Measurements from ENCODE around the gene SSBP4.

SSBP4 gene

DNA sequence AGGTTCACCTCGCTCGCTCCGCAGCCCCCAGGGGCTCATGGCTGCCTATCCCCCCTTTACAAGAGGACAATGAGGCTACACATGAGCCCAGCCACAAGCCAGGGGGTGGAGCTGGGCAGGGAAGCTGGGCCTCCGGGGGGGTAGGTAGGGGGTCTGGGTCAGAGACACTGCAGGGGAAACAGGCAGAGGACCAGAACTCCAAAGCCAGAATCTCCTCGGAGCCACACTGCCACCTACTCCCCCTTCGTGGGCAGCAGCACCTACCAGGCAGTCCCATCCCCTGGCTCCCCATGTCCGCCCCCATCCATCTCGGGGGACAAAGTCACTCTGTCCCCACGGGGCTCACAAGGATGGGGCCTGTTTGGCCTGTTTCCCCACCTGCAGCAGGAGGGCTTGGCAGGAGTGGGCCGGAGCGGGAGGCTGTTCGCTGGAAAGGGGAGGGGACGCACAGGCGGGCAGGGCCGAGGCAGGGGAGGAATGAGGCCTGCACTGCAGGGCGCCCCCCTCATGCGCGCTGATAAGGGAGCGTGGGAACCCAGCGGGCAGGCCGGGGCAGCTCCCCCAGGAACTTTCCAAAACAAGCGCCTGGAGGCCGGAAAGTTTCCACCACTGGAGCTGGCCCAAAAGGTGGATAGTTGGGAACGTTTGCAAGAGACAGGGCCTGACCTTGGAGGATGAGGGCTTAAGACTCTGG is 19.3 kb downstream of the SSBP4 start (continued):
- TF ChIP-seq, protein P1, sequence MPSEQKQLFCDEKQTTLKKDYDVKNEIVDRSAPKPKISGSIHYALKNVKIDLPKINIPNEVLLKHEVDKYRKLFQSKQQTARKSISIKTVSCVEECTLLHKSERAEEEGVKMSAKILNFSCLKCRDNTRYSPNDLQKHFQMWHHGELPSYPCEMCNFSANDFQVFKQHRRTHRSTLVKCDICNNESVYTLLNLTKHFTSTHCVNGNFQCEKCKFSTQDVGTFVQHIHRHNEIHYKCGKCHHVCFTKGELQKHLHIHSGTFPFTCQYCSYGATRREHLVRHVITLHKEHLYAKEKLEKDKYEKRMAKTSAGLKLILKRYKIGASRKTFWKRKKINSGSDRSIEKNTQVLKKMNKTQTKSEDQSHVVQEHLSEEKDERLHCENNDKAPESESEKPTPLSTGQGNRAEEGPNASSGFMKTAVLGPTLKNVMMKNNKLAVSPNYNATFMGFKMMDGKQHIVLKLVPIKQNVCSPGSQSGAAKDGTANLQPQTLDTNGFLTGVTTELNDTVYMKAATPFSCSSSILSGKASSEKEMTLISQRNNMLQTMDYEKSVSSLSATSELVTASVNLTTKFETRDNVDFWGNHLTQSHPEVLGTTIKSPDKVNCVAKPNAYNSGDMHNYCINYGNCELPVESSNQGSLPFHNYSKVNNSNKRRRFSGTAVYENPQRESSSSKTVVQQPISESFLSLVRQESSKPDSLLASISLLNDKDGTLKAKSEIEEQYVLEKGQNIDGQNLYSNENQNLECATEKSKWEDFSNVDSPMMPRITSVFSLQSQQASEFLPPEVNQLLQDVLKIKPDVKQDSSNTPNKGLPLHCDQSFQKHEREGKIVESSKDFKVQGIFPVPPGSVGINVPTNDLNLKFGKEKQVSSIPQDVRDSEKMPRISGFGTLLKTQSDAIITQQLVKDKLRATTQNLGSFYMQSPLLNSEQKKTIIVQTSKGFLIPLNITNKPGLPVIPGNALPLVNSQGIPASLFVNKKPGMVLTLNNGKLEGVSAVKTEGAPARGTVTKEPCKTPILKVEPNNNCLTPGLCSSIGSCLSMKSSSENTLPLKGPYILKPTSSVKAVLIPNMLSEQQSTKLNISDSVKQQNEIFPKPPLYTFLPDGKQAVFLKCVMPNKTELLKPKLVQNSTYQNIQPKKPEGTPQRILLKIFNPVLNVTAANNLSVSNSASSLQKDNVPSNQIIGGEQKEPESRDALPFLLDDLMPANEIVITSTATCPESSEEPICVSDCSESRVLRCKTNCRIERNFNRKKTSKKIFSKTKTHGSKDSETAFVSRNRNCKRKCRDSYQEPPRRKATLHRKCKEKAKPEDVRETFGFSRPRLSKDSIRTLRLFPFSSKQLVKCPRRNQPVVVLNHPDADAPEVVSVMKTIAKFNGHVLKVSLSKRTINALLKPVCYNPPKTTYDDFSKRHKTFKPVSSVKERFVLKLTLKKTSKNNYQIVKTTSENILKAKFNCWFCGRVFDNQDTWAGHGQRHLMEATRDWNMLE (tag by site-specific recombination; conservative IDR thresholded peaks at IDR 0.05; ENCODE audit: low read depth): no peak
- TF ChIP-seq, protein P2, sequence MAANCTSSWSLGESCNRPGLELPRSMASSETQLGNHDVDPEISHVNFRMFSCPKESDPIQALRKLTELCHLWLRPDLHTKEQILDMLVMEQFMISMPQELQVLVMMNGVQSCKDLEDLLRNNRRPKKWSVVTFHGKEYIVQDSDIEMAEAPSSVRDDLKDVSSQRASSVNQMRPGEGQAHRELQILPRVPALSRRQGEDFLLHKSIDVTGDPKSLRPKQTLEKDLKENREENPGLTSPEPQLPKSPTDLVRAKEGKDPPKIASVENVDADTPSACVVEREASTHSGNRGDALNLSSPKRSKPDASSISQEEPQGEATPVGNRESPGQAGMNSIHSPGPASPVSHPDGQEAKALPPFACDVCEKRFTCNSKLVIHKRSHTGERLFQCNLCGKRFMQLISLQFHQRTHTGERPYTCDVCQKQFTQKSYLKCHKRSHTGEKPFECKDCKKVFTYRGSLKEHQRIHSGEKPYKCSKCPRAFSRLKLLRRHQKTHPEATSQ (tag by site-specific recombination; IDR thresholded peaks at IDR 0.05): no peak; the same call in 1 of the 2 replicates
- TF ChIP-seq WT1 (tag by site-specific recombination; IDR thresholded peaks at IDR 0.05) (peak; percentile 97), ZSCAN23 (tag by site-specific recombination; IDR thresholded peaks at IDR 0.05) (no peak), GLIS1 (tag by site-specific recombination; IDR thresholded peaks at IDR 0.05) (peak; percentile 100), ZNF302 (tag by site-specific recombination; IDR thresholded peaks at IDR 0.05; ENCODE audit: low read depth) (no peak; the same call in 1 of the 2 replicates), ZNF626 (tag by site-specific recombination; IDR thresholded peaks at IDR 0.05) (no peak), ZNF621 (tag by site-specific recombination; IDR thresholded peaks at IDR 0.05) (no peak), ZNF785 (tag by site-specific recombination; IDR thresholded peaks at IDR 0.05) (0 out of 2 replicates have a peak, but pooled peaks have one; percentile 44), HOXD13 (CRISPR knock-in tag; IDR thresholded peaks at IDR 0.05; ENCODE audit: borderline replicate concordance) (no peak), FEZF1 (tag by site-specific recombination; IDR thresholded peaks at IDR 0.05) (peak; percentile 69; the same call in 1 of the 2 replicates), ZBTB48 (tag by site-specific recombination; IDR thresholded peaks at IDR 0.05) (peak; percentile 97), KLF1 (tag by site-specific recombination; IDR thresholded peaks at IDR 0.05) (peak; percentile 82), TRIM28 (IDR thresholded peaks at IDR 0.05; ENCODE audit: borderline replicate concordance, low read length) (peak; percentile 44; the same call in 1 of the 2 replicates), ZNF169 (tag by site-specific recombination; IDR thresholded peaks at IDR 0.05) (no peak), ZNF560 (tag by site-specific recombination; IDR thresholded peaks at IDR 0.05; ENCODE audit: borderline replicate concordance) (no peak), ZNF146 (tag by site-specific recombination; IDR thresholded peaks at IDR 0.05) (no peak), ZIC2 (tag by site-specific recombination; IDR thresholded peaks at IDR 0.05) (peak; percentile 100), ZFP69B (tag by site-specific recombination; IDR thresholded peaks at IDR 0.05) (peak; percentile 63; the same call in 1 of the 2 replicates), ZNF521 (tag by site-specific recombination; IDR thresholded peaks at IDR 0.05) (no peak), ZNF548 (tag by site-specific recombination; IDR thresholded peaks at IDR 0.05) (no peak), ZNF677 (tag by site-specific recombination; IDR thresholded peaks at IDR 0.05) (no peak), TCF7L2 (IDR thresholded peaks at IDR 0.05; ENCODE audit: borderline replicate concordance, low read depth, low read length) (no peak)
- TF ChIP-seq, protein P3, sequence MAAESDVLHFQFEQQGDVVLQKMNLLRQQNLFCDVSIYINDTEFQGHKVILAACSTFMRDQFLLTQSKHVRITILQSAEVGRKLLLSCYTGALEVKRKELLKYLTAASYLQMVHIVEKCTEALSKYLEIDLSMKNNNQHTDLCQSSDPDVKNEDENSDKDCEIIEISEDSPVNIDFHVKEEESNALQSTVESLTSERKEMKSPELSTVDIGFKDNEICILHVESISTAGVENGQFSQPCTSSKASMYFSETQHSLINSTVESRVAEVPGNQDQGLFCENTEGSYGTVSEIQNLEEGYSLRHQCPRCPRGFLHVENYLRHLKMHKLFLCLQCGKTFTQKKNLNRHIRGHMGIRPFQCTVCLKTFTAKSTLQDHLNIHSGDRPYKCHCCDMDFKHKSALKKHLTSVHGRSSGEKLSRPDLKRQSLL (tag by site-specific recombination; IDR thresholded peaks at IDR 0.05): 0 out of 2 replicates have a peak, but pooled peaks have one; percentile 12
- TF ChIP-seq, protein P4, sequence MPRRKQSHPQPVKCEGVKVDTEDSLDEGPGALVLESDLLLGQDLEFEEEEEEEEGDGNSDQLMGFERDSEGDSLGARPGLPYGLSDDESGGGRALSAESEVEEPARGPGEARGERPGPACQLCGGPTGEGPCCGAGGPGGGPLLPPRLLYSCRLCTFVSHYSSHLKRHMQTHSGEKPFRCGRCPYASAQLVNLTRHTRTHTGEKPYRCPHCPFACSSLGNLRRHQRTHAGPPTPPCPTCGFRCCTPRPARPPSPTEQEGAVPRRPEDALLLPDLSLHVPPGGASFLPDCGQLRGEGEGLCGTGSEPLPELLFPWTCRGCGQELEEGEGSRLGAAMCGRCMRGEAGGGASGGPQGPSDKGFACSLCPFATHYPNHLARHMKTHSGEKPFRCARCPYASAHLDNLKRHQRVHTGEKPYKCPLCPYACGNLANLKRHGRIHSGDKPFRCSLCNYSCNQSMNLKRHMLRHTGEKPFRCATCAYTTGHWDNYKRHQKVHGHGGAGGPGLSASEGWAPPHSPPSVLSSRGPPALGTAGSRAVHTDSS (tag by site-specific recombination; IDR thresholded peaks at IDR 0.05): no peak
- TF ChIP-seq, protein P5, sequence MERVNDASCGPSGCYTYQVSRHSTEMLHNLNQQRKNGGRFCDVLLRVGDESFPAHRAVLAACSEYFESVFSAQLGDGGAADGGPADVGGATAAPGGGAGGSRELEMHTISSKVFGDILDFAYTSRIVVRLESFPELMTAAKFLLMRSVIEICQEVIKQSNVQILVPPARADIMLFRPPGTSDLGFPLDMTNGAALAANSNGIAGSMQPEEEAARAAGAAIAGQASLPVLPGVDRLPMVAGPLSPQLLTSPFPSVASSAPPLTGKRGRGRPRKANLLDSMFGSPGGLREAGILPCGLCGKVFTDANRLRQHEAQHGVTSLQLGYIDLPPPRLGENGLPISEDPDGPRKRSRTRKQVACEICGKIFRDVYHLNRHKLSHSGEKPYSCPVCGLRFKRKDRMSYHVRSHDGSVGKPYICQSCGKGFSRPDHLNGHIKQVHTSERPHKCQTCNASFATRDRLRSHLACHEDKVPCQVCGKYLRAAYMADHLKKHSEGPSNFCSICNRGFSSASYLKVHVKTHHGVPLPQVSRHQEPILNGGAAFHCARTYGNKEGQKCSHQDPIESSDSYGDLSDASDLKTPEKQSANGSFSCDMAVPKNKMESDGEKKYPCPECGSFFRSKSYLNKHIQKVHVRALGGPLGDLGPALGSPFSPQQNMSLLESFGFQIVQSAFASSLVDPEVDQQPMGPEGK (tag by site-specific recombination; IDR thresholded peaks at IDR 0.05): peak; percentile 98
- TF ChIP-seq, protein P6, sequence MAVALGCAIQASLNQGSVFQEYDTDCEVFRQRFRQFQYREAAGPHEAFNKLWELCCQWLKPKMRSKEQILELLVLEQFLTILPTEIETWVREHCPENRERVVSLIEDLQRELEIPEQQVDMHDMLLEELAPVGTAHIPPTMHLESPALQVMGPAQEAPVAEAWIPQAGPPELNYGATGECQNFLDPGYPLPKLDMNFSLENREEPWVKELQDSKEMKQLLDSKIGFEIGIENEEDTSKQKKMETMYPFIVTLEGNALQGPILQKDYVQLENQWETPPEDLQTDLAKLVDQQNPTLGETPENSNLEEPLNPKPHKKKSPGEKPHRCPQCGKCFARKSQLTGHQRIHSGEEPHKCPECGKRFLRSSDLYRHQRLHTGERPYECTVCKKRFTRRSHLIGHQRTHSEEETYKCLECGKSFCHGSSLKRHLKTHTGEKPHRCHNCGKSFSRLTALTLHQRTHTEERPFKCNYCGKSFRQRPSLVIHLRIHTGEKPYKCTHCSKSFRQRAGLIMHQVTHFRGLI (tag by site-specific recombination; IDR thresholded peaks at IDR 0.05): peak; percentile 41; the same call in 1 of the 2 replicates
